GM18519 (cell line): Measurements from ENCODE around the gene NRXN3.

Experiments
- ATAC-seq: cut with Tn5 transposase; IDR thresholded peaks from one replicate; pipeline ENCODE4 v1.9.1; 2021; ENCODE audit warnings: mild to moderate bottlenecking, moderate library complexity; ENCODE audit not compliant: unreplicated experiment, low FRiP score

NRXN3 gene

DNA sequence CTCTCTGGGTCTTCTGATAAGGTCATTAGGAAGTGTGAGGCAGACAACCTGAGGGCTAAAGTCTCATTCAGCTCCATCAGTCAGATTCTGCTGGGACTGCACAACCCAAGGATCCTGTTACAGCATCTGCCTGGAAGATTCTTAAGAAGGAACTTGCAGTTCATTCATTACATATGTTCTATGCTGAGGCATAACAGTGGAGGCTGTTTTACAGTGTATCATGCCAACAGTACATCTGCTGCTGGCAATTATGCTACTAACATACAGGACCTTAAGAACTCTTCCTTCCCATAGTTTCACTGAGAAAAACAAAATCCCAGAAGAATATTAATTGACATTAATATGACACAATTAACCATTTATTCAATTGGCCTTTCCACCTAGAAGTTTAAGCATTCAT is 1072.5 kb downstream of the NRXN3 start:
- no peak for ATAC-seq

- no peak for ATAC-seq
These were observed 1076.0 kb downstream of the NRXN3 start for GRCh38 chr14:79246173-79246572.

- no peak for ATAC-seq
These were observed 1078.0 kb downstream of the NRXN3 start for GRCh38 chr14:79248126-79248525.

GRCh38 chr14:79248771-79249170 is 1078.6 kb downstream of the NRXN3 start:
- ATAC-seq, result no peak

GRCh38 chr14:79251278-79251677 is 1081.1 kb downstream of the NRXN3 start:
- no peak for ATAC-seq

- ATAC-seq, result no peak
These were observed 1083.4 kb downstream of the NRXN3 start for GRCh38 chr14:79253576-79253975.

- no peak for ATAC-seq
These were observed 1084.0 kb downstream of the NRXN3 start for GRCh38 chr14:79254069-79254775.

DNA sequence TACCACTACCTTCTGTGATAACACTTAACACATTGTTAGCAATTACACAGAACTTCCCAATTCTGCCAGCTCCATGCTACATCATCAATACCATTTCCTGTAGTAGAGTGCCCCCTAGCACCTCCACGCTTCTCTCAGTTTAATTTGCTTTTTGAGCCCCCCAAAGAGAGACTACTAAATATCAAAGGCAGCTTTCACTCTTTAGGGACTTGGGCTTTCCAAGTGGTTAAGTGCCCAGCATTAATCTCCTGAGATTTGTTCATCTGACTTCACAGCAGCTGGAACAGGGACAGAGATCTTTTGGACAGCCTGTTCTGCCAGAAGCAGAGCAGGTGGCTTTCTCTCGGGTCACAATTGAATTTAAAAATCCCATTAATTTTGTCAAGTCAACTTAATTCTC is 1086.2 kb downstream of the NRXN3 start:
- ATAC-seq, result no peak

GRCh38 chr14:79260406-79260805 is 1090.2 kb downstream of the NRXN3 start:
- ATAC-seq, result no peak

DNA sequence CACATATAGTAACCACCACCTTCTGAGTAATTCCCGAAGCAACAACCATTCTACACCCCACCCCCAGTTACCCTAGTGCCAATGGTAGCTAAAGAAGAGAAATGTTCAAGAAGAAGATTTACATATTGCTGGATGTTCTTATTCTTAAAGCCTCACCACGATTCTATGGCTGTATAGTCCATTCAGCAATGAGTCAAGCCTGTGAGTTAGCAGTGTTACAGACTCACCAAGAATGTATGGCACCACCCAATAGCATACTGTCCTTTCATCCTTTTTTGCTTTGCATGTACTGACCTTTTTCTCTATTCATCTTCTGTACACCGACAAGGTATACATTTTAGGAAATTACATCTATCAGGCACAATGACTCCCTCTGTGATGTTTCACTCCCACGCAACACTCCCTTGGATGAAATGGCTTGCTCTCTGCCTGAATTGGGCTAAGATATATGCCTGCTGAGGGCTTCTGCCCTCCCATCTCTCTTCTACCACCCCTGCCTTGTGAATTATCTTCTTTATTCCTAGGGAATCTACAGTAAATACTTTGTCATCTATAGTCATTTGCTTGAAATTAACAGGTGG is 1095.3 kb downstream of the NRXN3 start:
- ATAC-seq, result no peak

DNA sequence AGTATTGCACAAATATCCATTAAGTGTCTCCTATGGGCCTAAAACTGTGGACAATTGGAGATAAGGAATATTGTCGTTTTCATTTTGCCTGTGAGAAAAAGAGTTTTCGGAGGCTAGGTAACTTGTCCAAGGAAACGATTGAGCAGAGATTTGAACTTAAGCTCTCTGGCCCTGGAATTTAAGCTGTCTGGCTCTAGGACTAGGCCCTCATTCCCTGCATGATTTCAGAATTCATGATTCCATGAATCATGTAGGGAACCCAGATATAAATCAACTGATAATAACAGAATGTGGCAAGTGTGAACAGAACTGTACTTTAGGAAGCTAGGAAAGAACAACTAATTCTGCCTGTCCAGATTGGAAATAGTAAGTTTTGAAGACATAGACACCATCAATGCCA is 1100.2 kb downstream of the NRXN3 start:
- ATAC-seq, result no peak

DNA sequence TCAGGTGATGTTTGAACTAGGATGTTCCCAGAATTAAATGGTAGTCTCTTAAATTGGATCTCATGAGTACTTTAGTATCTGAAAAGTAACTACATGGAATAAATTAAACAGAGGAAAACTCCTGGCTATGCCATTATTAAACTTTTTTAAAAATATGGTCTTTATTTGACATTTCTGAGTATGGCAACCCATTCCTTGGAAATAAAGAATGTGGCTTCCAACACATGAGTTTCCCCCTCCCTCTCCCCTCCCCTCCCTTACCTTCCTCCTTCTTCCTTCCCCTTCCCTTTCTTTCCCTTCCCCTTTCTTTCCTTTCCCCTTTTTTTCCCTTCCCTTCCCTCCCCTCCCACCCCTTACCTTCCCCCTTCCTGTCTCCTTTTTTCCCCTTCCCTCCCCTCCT is 1100.9 kb downstream of the NRXN3 start:
- no peak for ATAC-seq

- ATAC-seq, result no peak
These were observed 1104.6 kb downstream of the NRXN3 start for GRCh38 chr14:79274641-79275291.

- no peak for ATAC-seq
These were observed 1105.1 kb downstream of the NRXN3 start for GRCh38 chr14:79275292-79275655.

DNA sequence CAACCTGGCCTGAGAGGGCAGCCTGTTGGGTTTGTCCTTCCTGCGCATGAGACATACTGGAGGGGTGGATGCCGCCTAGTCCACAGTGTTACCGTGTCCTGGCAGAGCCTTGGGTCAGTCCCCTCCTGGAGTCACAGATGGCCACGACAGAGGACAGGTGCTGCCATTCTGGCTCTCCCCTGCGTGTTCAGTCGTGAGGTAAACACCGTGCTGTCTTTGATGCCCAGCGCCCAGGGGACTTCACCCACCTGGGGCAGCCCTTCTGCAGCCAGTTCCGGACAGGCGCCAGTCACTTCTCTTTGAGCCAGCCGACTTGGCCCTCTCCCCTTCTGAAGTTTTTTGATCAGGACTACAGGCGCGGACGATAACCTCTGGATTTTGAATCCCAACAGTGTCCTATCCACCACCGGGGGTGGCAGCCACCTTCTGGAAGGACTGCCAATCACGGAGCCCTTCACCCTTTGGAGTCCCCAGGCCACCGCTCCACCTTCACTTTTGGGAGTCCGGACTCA is 1108.2 kb downstream of the NRXN3 start:
- ATAC-seq, result no peak

GRCh38 chr14:79278798-79279644 is 1108.8 kb downstream of the NRXN3 start:
- peak; percentile 37 for ATAC-seq

DNA sequence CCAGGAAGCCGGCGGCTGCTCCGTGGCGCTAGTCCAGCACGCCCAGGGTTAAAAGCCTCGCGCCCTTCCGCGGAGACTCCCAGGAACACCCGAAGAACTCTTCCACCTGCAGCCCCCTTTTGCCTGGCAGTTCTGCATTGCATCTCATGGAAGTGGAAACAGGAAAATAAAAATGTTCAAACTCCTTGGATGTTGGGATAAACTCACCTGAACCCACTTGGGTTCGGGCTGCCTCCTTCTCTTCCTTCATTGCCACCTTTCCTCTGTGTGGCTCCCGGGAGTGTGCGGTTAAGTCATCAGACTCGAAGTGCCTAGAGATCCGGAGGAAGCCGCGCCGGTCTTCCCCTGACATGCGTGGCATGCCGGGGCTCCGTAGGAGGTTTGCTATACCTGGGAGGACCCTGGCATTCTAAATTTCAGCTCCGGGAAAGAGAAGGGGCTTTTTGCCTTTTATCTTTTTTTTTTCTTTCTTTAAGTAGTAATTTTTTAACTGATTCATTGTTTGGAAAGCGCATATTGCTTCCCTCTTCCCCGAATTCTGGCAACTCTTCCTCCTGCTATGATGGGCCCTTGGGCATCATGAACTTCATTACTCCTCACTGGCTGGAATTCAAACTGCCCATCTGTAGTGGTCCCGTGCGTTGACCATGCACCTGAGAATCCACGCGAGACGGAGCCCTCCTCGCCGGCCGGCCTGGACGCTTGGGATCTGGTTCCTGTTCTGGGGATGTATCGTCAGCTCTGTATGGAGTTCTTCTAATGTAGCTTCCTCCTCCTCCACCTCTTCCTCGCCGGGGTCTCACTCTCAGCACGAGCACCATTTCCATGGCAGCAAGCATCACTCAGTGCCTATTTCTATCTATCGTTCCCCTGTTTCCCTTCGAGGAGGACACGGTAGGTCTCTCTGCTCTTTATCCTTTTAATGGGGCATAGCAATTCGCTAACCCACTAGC is 1109.7 kb downstream of the NRXN3 start:
- no peak for ATAC-seq

GRCh38 chr14:79281244-79282152 is 1111.3 kb downstream of the NRXN3 start:
- ATAC-seq, result no peak

DNA sequence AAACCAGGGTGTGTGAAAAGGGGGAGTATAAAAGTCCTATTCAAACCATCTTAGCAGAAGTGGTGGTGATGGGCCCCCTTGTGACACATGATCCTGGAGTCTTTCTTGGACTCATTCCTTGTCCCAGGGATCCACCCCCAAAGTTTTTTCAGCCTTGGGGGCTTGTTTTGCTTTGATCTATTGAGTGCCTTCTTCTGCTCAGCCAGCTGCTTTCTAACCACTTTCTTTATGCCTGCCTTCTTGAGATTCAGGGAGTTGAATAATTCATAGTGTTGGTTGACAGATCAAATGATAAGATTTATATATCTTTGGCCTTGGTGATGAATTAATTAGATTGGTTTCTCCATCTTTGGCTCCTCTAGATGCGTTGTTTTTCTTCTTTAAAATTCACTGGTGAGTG is 1114.4 kb downstream of the NRXN3 start:
- no peak for ATAC-seq
